H1 (cell line): ENCODE results near the gene OGFOD3. TPM values are rescaled to one million over a fixed set of nuclear protein-coding genes. Genes with fewer than 3 reads are reported as not detected.

ENCODE experiments used
- CTCF ChIA-PET: fragments of 300-600 bp; sonication (Branson Sonifier 250); formaldehyde crosslinking; loops from one replicate; lab custom pipeline; 2021; ENCODE audit not compliant: partially characterized antibody; lab: Charles Lee
- POLR2A ChIA-PET: fragments of 300-600 bp; sonication (Branson Sonifier 250); formaldehyde crosslinking; loops from one replicate; lab custom pipeline; 2021; ENCODE audit warnings: inconsistent platforms; ENCODE audit not compliant: partially characterized antibody; lab: Charles Lee
- DNase-seq, 2 experiments: peaks; one replicate each; pipeline versions ENCODE4 v3.0.0 to v3.0.0-alpha.2; 2010 to 2022; ENCODE audit warnings: low spot score in 2 of 2, low read depth in 1 of 2, mixed read lengths in 1 of 2
- FAIRE-seq: peaks from 2 replicates; lab custom pipeline; 2011; peaks lifted over from hg19 to GRCh38; lab: Jason Lieb, UNC
- H2AFZ ChIP-seq: 2 replicates; pipeline ENCODE4 v1.8.1; 2012; ENCODE audit warnings: low read length, inconsistent platforms
- H2AK5ac ChIP-seq: 2 replicates; pipeline ENCODE4 v1.6.1; 2013; ENCODE audit warnings: low read depth, low read length
- H2BK120ac ChIP-seq: replicated peaks from 2 replicates; pipeline ENCODE3; 2013; ENCODE audit warnings: low read depth, low read length, inconsistent platforms
- H2BK12ac ChIP-seq: 2 replicates; pipeline ENCODE4 v1.6.1; 2013; ENCODE audit warnings: low read depth, low read length
- H2BK15ac ChIP-seq: 2 replicates; pipeline ENCODE4 v1.6.1; 2013; ENCODE audit warnings: low read length
- H2BK20ac ChIP-seq: 2 replicates; pipeline ENCODE4 v1.6.1; 2013; ENCODE audit warnings: low read length
- H2BK5ac ChIP-seq: 2 replicates; pipeline ENCODE4 v1.6.1; 2013; ENCODE audit warnings: low read depth, low read length
- H3K14ac ChIP-seq: 2 replicates; pipeline ENCODE4 v1.6.1; 2013; ENCODE audit warnings: inconsistent platforms; ENCODE audit not compliant: insufficient read length
- H3K18ac ChIP-seq: 2 replicates; pipeline ENCODE4 v1.6.1; 2013; ENCODE audit warnings: low read length; ENCODE audit errors: extremely low read depth
- H3K23ac ChIP-seq: 2 replicates; pipeline ENCODE4 v1.6.1; 2013; ENCODE audit warnings: inconsistent platforms; ENCODE audit not compliant: insufficient read length
- H3K23me2 ChIP-seq: 2 replicates; pipeline ENCODE4 v1.6.1; 2013; ENCODE audit warnings: low read depth, low read length
- H3K27ac ChIP-seq: 2 replicates; pipeline ENCODE4 v1.6.1; 2011; ENCODE audit warnings: low read depth, low read length, inconsistent platforms
- H3K27me3 ChIP-seq, 4 experiments: replicated peaks in 1 of 4; 1 replicate in 1 of 4; 2 replicates in 3 of 4; pipeline versions ENCODE4 v1.6.1 to v1.8.1; 2011 to 2013; ENCODE audit warnings: low read length in 3 of 4, mild to moderate bottlenecking in 3 of 4, inconsistent platforms in 2 of 4, mixed read lengths in 2 of 4, moderate library complexity in 1 of 4; ENCODE audit not compliant: control insufficient read depth in 3 of 4, insufficient read depth in 3 of 4; ENCODE audit errors: extremely low read depth in 1 of 4
- H3K36me3 ChIP-seq, 4 experiments: 2 replicates each; pipeline versions ENCODE4 v1.6.1 to v1.8.1; 2011 to 2013; ENCODE audit warnings: mild to moderate bottlenecking in 4 of 4, low read length in 3 of 4, moderate library complexity in 2 of 4, control low read depth in 1 of 4, inconsistent platforms in 1 of 4; ENCODE audit not compliant: insufficient read depth in 4 of 4, control insufficient read depth in 2 of 4
- H3K4ac ChIP-seq: replicated peaks from 2 replicates; pipeline ENCODE3; 2013; ENCODE audit warnings: low read length, low read depth, mixed read lengths, inconsistent platforms; ENCODE audit not compliant: insufficient read length
- H3K4me1 ChIP-seq, 4 experiments: replicated peaks in 1 of 4; 1 replicate in 1 of 4; 2 replicates in 3 of 4; pipeline versions ENCODE4 v1.6.1 to v1.8.1; 2011 to 2013; ENCODE audit warnings: low read length in 3 of 4, inconsistent platforms in 2 of 4, mixed read lengths in 1 of 4; ENCODE audit not compliant: insufficient read depth in 4 of 4, control insufficient read depth in 3 of 4
- H3K4me2 ChIP-seq, 2 experiments: 2 replicates each; pipeline versions ENCODE4 v1.6.1 to v1.8.1; 2011 to 2013; ENCODE audit warnings: low read depth in 2 of 2, low read length in 2 of 2, control low read depth in 1 of 2, inconsistent platforms in 1 of 2, mild to moderate bottlenecking in 1 of 2; ENCODE audit not compliant: insufficient read depth in 1 of 2
- H3K4me3 ChIP-seq, 4 experiments: fragments of 200-600, 300-600 bp in 1 of 4; sonication (generic), shearing (Covaris generic), sonication (Bioruptor Twin) in 1 of 4; 2 replicates each; pipeline versions ENCODE4 v1.5.1 to v1.8.1; 2011 to 2016; ENCODE audit warnings: low read length in 4 of 4, low read depth in 3 of 4, control low read depth in 2 of 4, inconsistent platforms in 2 of 4, mild to moderate bottlenecking in 2 of 4, mixed read lengths in 1 of 4, moderate library complexity in 1 of 4; ENCODE audit not compliant: insufficient read depth in 2 of 4; ENCODE audit errors: extremely low read depth in 1 of 4
- H3K56ac ChIP-seq: replicated peaks from 2 replicates; pipeline ENCODE3; 2013; ENCODE audit warnings: low read depth, mild to moderate bottlenecking, mixed read lengths, low read length, inconsistent platforms; ENCODE audit not compliant: insufficient read length
- H3K79me1 ChIP-seq: 2 replicates; pipeline ENCODE4 v1.6.1; 2013; ENCODE audit warnings: low read depth, low read length, control low read depth
- H3K79me2 ChIP-seq, 2 experiments: 2 replicates each; pipeline versions ENCODE4 v1.6.1 to v1.8.1; 2012 to 2013; ENCODE audit warnings: low read length in 2 of 2, mild to moderate bottlenecking in 2 of 2, inconsistent platforms in 1 of 2; ENCODE audit not compliant: insufficient read depth in 2 of 2, control insufficient read depth in 1 of 2
- H3K9ac ChIP-seq, 4 experiments: replicated peaks in 1 of 4; 1 replicate in 1 of 4; 2 replicates in 3 of 4; pipeline versions ENCODE4 v1.6.1 to v1.8.1; 2011 to 2013; ENCODE audit warnings: low read depth in 3 of 4, low read length in 3 of 4, control low read depth in 2 of 4, mild to moderate bottlenecking in 2 of 4, moderate library complexity in 2 of 4, inconsistent platforms in 1 of 4; ENCODE audit errors: extremely low read depth in 1 of 4
- H3K9me3 ChIP-seq, 2 experiments: 2 replicates each; pipeline versions ENCODE4 v1.6.1 to v1.8.1; 2012 to 2013; ENCODE audit warnings: mild to moderate bottlenecking in 2 of 2, moderate library complexity in 2 of 2, control low read depth in 1 of 2, inconsistent platforms in 1 of 2, low read depth in 1 of 2, low read length in 1 of 2, mixed read lengths in 1 of 2; ENCODE audit not compliant: insufficient read depth in 2 of 2
- H4K20me1 ChIP-seq, 2 experiments: replicated peaks in 1 of 2; 2 replicates each; pipeline versions ENCODE3 to v1.8.1; 2011 to 2013; ENCODE audit warnings: inconsistent platforms in 2 of 2, low read length in 2 of 2, mild to moderate bottlenecking in 1 of 2; ENCODE audit not compliant: insufficient read depth in 2 of 2, control insufficient read depth in 1 of 2
- H4K5ac ChIP-seq: 2 replicates; pipeline ENCODE4 v1.6.1; 2013; ENCODE audit warnings: low read length, low read depth, mixed read lengths, inconsistent platforms; ENCODE audit not compliant: insufficient read length
- H4K8ac ChIP-seq: 2 replicates; pipeline ENCODE4 v1.8.0; 2013; ENCODE audit warnings: mild to moderate bottlenecking, moderate library complexity, low read length, inconsistent platforms; ENCODE audit not compliant: insufficient read depth; ENCODE audit errors: extremely low read depth
- H4K91ac ChIP-seq: replicated peaks from 2 replicates; pipeline ENCODE3; 2013; ENCODE audit warnings: low read length, mixed read lengths, inconsistent platforms; ENCODE audit not compliant: insufficient read length
- BCL11A ChIP-seq, 2 experiments: IDR thresholded peaks; one replicate each; pipeline ENCODE4 v1.6.1; 2011; ENCODE audit warnings: low read depth in 2 of 2, low read length in 2 of 2, mild to moderate bottlenecking in 2 of 2
- CHD2 ChIP-seq: IDR thresholded peaks from 2 replicates; pipeline ENCODE4 v1.6.1; 2012; ENCODE audit warnings: low read length, improper control_type of control experiment
- POLR2A ChIP-seq, 2 experiments: IDR thresholded peaks; 1 replicate in 1 of 2; 2 replicates in 1 of 2; pipeline ENCODE4 v1.6.1; 2011; ENCODE audit warnings: low read depth in 2 of 2, low read length in 2 of 2, mild to moderate bottlenecking in 2 of 2; ENCODE audit errors: control extremely low read depth in 1 of 2
- POLR2AphosphoS5 ChIP-seq: IDR thresholded peaks from 2 replicates; pipeline ENCODE4 v1.6.1; 2011; ENCODE audit warnings: low read depth, low read length
- RNF2 ChIP-seq: fragments of 200-900, 300-1000 bp; sonication (generic); IDR thresholded peaks from 2 replicates; pipeline ENCODE4 v1.7.1; 2016; ENCODE audit warnings: borderline replicate concordance, low read depth, mild to moderate bottlenecking, antibody characterized with exemption, low read length; ENCODE audit not compliant: poor library complexity, severe bottlenecking; ENCODE audit errors: missing control alignments
- SP1 ChIP-seq: IDR thresholded peaks from 2 replicates; pipeline ENCODE4 v1.6.1; 2011; ENCODE audit warnings: low read depth, low read length
- ZNF274 ChIP-seq: IDR thresholded peaks from 2 replicates; pipeline ENCODE4 v1.7.0; 2012; ENCODE audit warnings: low read length, borderline replicate concordance; ENCODE audit errors: extremely low read depth
- WGBS, 2 experiments: shearing (Covaris generic) in 1 of 2; methylation state at CpG; one replicate each; pipeline versions ENCODE4 v1.1.6 to v1.1.7; 2013 to 2015; ENCODE audit warnings: low lambda C conversion rate in 2 of 2, mixed read lengths in 2 of 2, inconsistent platforms in 1 of 2, low coverage in 1 of 2, missing lambda C conversion rate in 1 of 2; ENCODE audit not compliant: insufficient replicate concordance in 2 of 2, insufficient coverage in 1 of 2, insufficient read length in 1 of 2; ENCODE audit errors: extremely low coverage in 1 of 2, missing lambda C conversion rate in 1 of 2; 5-methylcytosine and 5-hydroxymethylcytosine counted together
- polyA plus RNA-seq, 7 experiments: library from polyadenylated mRNA; depleted of rRNA in 3 of 7; stranded (reverse) in 5 of 7; unstranded in 2 of 7; fragments of >200 nt in 5 of 7; fragments of 200-250 nt in 2 of 7; gene quantifications; 1 replicate in 5 of 7; 2 replicates in 1 of 7; 4 replicates in 1 of 7; pipeline versions ENCODE4 v1.2.1 to v1.2.3, GENCODE V29; 2011 to 2013; ENCODE audit warnings: missing spikeins in 2 of 7, mixed read lengths in 2 of 7
- total RNA-seq: library from RNA; stranded (reverse); fragmentation: NEBNext Ultra II Directional; extraction: Animal tissue kit (Norgen Biotek cat#: 25700); gene quantifications from 2 replicates; pipeline ENCODE4 v1.2.1, GENCODE V29; 2021
- TF ChIP-seq, protein P1 (sequence below): IDR thresholded peaks from 2 replicates; pipeline ENCODE4 v1.6.1; 2011; ENCODE audit warnings: low read depth, mild to moderate bottlenecking, low read length; ENCODE audit not compliant: insufficient read depth
- TF ChIP-seq, protein P2 (sequence below), 3 experiments: IDR thresholded peaks; 1 replicate in 2 of 3; 2 replicates in 1 of 3; pipeline versions ENCODE4 v1.5.1 to v1.6.1; 2011; ENCODE audit warnings: low read length in 3 of 3, mild to moderate bottlenecking in 3 of 3, inconsistent platforms in 2 of 3, low read depth in 1 of 3, moderate library complexity in 1 of 3; ENCODE audit not compliant: insufficient read depth in 1 of 3; ENCODE audit errors: control extremely low read depth in 1 of 3

Gene OGFOD3
- total and polyA plus RNA-seq, 2 of the 8 experiments (the other 6 are each of a cell fraction or from before 2014, with no cell fraction given), result 21.1 to 21.8 TPM

DNA sequence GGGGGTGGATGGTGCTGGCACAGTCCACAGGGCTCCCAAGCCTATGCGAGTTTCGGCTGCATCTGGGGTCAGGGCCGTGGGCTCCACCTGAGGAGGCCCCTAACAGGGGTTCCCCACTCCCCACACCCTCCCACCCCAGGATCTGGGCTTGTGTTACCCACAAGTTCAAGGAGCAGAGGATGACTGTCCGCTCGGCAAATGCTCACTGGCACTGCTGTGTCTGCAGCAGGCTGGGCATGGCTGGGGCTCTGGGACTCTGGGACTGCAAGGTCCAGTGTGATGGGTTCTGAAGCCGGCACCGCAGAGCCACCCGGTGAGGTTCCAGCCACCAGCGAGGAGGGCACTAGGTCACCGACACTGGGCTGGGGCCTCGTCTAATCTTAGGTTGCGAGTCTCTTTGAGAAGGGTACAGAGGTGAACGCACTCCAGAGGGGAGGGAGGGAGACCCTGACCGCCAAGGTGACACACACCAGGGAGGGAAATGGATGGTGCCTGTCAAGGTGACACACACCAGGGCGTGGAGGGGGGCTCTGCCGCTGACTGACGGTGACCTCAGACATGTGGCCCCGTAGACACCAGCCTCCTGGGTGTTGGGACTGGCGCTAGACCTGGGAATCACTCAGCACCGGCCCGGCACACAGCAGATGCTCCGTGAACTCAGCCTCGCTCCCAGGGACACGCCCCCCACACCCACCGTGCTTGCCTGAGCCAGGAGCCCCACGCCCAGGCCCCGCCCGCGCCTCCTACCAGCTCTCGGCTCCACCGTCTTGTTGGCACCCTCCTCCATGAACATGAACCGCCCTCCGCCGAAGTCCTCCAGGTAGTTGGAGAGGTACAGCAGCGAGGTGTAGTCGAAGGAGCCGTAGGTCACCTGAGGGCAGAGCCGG lies 20.7 kb downstream of the OGFOD3 start:
- ChIA-PET POLR2A (interaction anchor here (0.6 to 1.1 kb wide), 3 partner anchors 21 to 28 kb away, joined by 3 read pairs; partner anchors contain the start of gene OGFOD3), CTCF (interaction anchor here (0.7 kb wide), 1 partner anchor 34 kb away, joined by 3 read pairs; no protein-coding TSS in a partner anchor)
- Histone ChIP-seq H4K20me1 (peaks cover 0 to 4% of the 10 kb centered on the region in 2 experiments), H2BK120ac (no peak overlapping the region), H2BK5ac (no peak overlapping the region), H3K4ac (no peak overlapping the region), H3K4me2 (no peak overlapping the region), H3K27me3 (no peaks in the 10 kb centered on the region), H4K5ac (no peak overlapping the region), H4K8ac (no peak overlapping the region), H3K4me3 (no peak overlapping the region), H3K9me3 (no peaks in the 10 kb centered on the region), H3K79me2 (no peaks in the 10 kb centered on the region), H3K23ac (no peak overlapping the region), H3K23me2 (no peaks in the 10 kb centered on the region), H3K56ac (no peak overlapping the region), H3K14ac (no peak overlapping the region), H3K27ac (no peak overlapping the region), H2AK5ac (no peak overlapping the region), H2BK20ac (no peak overlapping the region), H3K79me1 (no peaks in the 10 kb centered on the region), H3K18ac (no peak overlapping the region), H3K9ac (no peak overlapping the region), H2BK12ac (no peak overlapping the region; the same call in 1 of the 2 replicates), H3K4me1 (no peaks in the 10 kb centered on the region), H2BK15ac (no peak overlapping the region), H4K91ac (no peak overlapping the region), H3K36me3 (no peaks in the 10 kb centered on the region; a peak in 1 of 8 replicates), H2AFZ (no peak overlapping the region)
- 85% methylated on average over 33 of the region's 38 CpGs; no CpG with 5 or more reads in 1 of the 2 experiments for WGBS, 2 experiments
- no peak for TF ChIP-seq SP1
- TF ChIP-seq POLR2AphosphoS5, result no peak
- no peak for TF ChIP-seq CHD2
- TF ChIP-seq, protein P1, sequence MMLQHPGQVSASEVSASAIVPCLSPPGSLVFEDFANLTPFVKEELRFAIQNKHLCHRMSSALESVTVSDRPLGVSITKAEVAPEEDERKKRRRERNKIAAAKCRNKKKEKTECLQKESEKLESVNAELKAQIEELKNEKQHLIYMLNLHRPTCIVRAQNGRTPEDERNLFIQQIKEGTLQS, result no peak
- no peak for TF ChIP-seq BCL11A (IDR thresholded peaks at IDR 0.05; ENCODE audit: low read depth in 2 of 2, low read length in 2 of 2)
- TF ChIP-seq POLR2A (IDR thresholded peaks at IDR 0.05; ENCODE audit: control extremely low read depth in 1 of 2, low read depth in 2 of 2, low read length in 2 of 2), result no peak
- TF ChIP-seq RNF2, result no peak
- TF ChIP-seq, protein P2, sequence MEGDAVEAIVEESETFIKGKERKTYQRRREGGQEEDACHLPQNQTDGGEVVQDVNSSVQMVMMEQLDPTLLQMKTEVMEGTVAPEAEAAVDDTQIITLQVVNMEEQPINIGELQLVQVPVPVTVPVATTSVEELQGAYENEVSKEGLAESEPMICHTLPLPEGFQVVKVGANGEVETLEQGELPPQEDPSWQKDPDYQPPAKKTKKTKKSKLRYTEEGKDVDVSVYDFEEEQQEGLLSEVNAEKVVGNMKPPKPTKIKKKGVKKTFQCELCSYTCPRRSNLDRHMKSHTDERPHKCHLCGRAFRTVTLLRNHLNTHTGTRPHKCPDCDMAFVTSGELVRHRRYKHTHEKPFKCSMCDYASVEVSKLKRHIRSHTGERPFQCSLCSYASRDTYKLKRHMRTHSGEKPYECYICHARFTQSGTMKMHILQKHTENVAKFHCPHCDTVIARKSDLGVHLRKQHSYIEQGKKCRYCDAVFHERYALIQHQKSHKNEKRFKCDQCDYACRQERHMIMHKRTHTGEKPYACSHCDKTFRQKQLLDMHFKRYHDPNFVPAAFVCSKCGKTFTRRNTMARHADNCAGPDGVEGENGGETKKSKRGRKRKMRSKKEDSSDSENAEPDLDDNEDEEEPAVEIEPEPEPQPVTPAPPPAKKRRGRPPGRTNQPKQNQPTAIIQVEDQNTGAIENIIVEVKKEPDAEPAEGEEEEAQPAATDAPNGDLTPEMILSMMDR (IDR thresholded peaks at IDR 0.05; ENCODE audit: control extremely low read depth in 1 of 3, insufficient read depth in 1 of 3, low read depth in 1 of 3, low read length in 3 of 3), result no peak
- TF ChIP-seq ZNF274, result no peak
- FAIRE-seq (no peak), DNase-seq (no peak)
